DMS114 treated with DMSO at 0.1 percent for 48 hours (cell line): ENCODE results near the gene PLGLB1.
"Not testable (repeated sequence)": the region's sequence is repeated elsewhere in the genome, so short reads cannot be mapped to it uniquely, and the experiment has no call there.

Source experiments
- DNase-seq: peaks from one replicate; lab custom pipeline; 2025; ENCODE audit not compliant: unreplicated experiment; lab: John Stamatoyannopoulos, UW

Gene PLGLB1

DNA sequence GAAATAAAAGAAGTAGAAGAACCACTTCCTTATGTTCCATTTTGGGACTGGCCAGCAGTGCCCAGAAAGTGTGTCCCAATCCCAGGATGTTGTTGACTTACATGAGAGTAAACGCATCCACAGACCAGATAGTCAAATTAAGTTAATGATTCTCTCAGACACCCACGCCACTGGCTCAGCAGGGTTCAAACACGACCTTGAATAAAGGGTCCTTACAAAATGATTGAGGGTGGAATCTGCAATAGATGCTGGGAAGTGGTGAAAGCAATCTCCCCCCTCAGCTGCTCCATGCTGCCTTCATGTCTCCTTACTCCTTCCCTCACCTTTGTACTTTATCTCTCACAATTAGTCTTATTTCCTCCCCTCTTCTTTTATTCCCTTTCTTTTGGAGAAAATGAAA lies at the start of gene PLGLB1:
Gene PLGLB1 (minus strand): TSS at position 101 of the 400 bp plus-strand sequence. CDS start 61 bp downstream, at position 40.
- DNase-seq: not testable (repeated sequence)

DNA sequence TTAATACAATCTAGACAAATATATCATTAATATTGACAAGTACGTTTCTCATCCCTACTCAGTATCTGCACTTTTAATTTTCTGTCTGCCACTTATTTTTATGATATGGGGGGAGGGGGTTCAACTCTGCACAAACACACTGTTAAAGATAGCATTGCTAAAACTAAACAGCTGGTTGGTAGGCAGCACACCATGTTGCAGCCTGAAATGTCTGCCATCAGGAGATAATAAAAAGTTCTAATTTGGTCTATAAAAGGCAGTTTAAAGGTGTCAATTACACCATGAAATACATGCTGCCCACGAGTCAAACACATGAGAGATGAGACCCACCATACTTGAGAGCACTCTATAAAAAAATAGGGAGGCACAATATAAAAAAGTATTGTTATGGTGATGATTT lies 42.7 kb upstream of the PLGLB1 start:
- DNase-seq: not testable (repeated sequence)

DNA sequence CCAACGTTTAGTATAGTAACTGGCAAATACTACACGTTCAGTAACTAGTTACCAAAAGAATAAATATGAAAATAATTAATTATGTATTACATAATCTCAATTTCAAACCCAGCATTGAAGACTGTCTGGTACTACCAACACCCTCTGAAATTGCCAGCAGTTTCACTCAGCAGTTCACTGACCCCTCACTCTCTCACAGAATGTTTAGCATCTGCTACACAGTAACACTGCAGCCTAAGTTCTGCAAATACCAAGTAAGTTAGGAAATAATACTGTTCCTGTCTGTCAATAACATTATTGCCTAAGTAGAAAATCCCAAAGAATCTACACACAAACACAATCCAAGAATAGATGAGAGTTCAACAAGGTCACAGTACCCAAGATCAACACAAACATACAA lies 41.8 kb upstream of the PLGLB1 start:
- not testable (repeated sequence) for DNase-seq

DNA sequence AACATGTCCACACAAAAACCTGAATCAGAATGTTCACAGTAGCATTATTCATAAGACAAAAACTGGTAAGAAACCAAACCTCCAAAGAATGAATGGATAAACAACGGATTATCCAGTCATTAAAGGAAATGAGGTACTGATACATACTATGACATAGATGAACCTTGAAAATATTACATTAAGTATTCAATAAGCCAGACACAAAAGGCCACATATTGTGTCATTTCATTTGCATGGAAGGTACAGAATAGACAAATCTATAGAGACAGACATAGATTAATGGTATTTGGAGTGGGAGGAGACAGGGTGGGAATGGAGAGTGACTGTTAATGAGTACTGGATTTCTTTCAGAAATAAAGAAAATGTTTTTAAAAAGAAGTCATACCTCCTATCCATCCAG lies 39.9 kb upstream of the PLGLB1 start:
- DNase-seq: not testable (repeated sequence)

DNA sequence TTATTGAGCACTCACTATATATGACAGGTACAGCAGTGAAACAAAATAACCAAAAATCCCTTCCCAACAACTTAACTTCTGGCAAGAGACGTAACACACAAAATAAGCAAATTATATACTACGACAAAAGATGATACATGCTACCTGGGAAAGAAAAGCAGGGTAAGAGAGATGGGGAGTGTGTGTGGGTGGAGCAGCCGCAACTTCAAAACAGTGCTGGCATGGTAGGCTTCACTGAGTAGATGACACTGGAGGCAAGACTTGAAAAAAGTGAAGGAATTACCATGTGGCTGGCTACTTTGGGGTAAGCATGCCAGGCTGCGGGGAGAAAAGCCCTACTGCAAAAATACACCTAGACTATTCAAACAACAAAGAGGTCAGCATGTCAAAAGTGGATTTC lies 36.0 kb upstream of the PLGLB1 start:
- not testable (repeated sequence) for DNase-seq

DNA sequence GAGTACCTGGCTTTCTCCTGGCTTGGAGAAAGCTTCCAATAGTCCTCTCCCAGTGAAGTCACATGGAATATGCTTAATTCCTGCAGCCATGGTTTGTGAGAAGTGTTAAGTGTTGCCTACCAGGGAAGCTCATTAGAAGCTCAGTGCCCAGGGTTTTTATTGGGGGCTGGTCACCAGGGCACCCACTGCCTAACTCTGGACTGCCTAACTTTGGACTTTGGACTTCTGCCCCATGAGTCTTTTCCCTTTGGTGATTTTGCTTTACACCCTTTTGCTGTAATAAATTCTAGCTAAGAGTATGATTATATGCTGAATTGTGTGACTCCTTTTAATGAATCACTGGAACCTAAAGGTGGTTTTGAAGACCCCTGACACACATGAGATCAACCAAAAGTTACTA lies 35.2 kb upstream of the PLGLB1 start:
- DNase-seq: not testable (repeated sequence)

DNA sequence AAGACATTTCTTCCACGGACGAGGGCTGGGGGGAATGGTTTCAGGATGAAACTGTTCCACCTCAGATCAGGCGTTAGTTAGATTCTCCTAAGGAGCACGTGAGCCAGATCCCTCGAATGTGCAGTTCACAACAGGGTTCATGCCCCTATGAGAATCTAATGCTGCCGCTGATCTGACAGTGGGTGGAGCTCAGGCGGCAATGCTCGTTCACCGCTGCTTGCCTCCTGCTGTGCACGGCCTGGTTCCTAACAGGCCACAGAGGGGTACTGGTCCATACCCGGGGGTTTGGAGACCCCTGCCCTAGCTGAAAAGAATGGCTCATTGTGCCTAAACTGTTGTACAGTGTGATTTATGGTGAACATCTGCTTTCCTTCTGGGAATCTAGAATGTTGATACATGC lies 34.8 kb upstream of the PLGLB1 start:
- DNase-seq: not testable (repeated sequence)

DNA sequence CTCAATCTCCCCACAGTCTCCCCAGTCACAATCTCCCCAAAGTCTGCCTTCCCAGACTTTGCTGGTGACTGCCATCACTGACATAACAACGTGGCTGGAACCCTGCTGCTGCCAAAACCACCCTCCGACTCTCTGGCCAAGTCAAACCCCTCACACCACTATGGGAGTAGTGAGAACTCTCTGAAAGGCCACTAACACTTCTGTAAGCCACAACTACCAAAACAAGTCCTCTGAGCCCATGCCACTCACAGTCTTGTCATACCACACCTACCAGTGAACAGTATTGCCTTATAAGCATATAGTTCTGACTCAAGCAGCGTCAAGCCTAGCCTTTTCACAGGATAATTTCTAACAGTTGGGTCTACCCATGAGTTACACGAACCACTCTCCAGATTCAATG lies 32.7 kb upstream of the PLGLB1 start:
- DNase-seq: not testable (repeated sequence)

DNA sequence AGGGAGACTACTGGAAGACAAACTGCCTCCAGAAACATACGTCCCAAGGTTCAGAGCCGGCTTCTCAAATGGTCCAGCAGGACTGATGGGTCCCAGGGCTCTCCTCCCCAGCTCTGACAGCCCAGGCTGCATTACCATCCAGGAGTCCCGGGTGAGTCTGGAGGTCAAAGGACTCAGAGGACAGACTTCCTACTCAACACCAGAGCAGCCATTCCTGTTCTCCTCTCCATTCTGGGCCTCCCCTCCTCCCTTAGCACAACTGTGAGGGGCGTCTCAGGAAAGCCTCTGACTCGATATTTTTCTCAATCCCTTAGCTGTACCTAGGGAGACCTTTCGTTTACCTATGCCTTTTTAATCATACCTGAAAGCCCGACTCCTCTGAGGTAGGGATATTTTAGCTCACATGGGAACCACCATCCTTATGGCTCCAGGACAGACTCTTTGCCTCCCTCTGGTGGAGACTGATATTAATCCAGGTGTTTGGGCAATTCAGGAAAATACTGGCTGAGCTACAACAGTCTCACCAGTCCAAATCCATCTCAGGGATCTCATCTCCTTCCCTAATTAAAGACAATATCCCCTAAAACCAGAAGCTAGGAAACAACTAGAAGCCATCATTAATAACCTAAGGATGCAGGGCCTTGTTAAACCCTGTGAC lies 19.8 kb upstream of the PLGLB1 start:
- DNase-seq: not testable (repeated sequence)

DNA sequence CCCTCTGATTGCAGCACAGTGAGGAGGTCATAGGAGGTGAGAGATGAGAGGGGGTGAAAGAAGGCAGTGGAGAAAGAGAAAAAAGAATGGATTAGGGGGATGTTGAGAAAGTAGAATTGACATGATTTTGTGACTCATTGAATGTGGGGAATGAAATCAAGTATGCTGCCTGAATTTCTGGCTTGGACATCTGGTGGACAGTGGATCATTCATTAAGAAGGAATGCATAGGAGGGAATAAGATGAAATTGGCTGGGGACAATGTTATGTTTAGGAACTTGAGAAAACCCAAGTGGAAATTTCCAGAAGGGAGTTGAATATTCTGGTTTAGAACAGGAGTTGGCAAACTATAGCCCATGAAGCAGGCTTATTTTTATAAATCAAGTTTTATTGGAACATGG lies 7.0 kb upstream of the PLGLB1 start:
- not testable (repeated sequence) for DNase-seq

DNA sequence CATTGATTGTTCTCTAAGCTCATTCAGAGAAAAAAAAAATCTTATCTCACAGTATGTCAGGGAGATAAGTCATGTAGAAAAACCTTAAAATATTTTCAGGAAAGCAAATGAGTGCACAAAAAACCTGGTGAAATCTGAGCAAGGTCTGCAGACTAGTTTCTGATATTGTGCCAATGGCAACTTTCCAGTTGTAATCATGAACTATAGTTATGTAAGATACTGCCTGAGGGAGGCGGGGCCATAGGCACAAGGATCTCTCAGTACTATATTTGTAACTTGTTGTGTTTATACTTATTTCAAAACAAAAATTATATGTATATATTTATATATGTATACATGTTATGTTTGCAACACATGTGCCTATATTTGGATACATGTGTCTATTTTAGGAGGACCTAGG lies 5.2 kb upstream of the PLGLB1 start:
- DNase-seq: not testable (repeated sequence)

DNA sequence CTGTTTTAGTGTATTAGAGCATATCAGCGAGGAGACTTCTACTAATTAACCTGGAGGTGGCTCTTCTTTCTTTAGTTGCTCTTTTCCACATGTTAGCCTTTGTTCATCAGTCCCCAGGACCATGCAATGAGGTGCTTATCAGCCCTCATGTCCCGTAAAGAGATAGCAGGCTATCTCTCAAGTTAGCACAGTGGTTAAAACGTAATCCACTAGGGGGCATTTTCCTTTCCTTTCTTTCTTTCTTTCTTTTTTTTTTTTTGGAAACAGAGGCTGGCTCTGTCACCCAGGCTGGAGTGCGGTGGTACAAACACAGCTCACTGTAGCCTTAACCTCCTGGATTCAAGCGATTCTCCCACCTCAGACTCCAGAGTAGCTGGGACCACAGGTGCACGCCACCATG lies 4.3 kb upstream of the PLGLB1 start:
- DNase-seq: not testable (repeated sequence)

DNA sequence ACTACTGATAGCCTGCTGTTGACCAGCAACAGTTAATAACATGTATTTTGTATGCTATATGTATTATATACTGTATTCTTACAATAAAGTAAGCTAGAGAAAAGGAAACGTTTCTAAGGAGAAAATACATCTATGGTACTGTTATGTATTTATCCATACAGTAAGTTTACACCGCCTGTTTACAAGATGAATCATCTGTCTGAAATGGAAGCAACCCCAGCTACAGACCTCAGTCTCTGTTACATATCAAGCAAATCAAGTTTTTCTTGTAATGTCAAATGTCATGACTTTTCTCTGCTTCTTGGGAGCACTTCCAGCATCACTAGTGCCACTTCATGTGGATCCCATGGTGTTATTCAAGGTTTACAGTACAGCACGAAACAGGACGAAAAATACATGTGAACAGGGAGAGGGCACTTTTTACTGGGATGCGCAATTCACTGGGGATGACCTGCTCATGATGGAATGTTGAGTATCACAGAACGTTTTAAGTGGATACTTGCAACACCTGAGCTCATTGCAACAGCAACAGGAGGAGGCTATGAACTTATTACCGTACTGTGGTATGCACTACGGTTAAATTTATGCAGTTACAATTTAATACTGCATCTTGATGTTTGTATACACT lies 2.5 kb upstream of the PLGLB1 start:
- DNase-seq: not testable (repeated sequence)

DNA sequence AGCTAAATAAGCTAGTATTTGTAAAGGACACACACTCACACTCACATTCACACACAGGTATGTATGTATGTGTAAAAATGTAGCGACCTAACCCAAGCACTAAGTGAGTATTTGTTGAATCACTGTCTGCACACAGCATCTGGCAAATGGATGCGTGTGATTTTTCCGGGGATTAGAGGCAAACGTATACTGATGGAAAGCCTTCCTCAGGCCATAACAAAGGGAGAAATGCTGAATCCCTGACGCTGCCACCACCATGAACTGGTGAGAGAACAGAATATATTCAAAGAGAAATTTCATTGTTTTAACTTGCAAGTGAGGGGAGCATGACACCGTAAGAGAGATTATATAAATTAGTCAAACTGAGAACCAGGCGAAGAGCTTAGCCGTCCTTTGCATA lies 601 bp downstream of the PLGLB1 start:
- DNase-seq: not testable (repeated sequence)

DNA sequence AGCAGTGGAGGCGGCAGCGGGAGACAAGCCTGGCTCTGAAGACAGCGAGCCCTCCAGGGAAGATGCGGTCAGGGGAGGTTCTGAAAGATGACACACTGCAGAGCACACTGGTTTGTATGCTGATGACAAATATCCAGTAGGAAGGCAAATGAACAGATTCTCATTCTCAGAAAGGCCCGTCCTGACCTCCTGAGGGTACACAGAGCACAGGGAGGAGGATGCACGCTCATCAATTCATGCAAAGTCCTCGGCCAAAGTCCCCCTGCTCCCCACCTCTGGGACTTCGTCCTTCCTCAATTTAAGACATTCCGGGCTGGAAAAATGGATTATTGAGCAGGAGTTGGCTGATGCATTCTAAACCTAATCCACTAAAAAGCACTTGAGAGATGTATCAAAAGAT lies 2.6 kb downstream of the PLGLB1 start:
- not testable (repeated sequence) for DNase-seq

DNA sequence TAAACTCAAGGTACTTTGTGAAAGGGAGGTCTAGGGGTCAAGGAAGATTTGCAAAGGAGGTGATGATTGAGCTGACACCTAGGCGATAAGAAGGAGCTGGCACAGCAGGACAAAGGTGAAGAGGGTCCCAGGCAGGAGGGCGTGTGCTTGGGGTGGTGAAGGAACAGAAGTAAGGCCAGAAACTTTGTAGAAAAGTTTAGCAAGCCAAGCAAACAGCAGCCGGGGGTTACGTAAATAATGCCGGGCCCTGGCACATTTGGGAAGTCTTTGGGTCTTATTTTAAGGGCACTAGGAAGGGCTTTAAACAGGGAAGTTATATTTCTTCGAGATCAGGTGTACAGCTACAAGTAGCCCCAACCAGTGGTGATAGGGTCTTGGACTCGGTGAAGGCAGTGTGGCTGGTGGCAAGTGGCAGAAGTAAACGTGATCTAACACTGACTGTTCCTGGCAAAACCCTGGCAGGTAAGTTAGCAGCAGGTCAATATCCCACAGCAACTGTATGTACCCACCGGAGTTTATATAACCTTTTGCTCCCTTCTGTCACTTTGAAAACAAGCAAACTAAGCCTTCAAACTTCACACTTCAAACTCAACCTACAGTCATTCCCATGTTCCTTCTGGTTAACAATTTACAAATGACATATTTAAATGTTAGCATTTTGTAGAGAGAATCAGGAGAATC lies 7.0 kb downstream of the PLGLB1 start:
- DNase-seq: not testable (repeated sequence)

DNA sequence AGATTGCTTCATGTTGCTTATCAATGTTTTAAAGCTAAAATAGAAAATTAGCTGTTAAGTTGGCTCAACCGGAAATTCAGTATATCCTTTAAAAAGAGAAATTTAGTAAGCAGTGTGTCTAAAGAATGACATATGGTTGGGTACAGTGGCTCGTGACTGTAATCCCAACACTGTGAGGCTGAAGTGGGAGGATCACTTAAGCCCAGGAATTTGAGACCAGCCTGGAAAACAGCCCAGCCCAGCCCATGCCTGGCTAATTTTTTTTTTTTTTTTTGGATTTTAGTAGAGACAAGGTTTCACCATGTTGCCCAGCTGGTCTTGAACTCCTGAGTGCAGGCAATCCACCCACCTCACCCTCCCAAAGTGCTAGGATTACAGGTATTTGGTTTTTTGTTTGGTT lies 17.2 kb downstream of the PLGLB1 start:
- not testable (repeated sequence) for DNase-seq
